Activated naive CD8-positive, alpha-beta T cell (primary cell): ENCODE measurements around the gene ARFGEF2.
A peak's percentile ranks its signal among the peaks of the same experiment; 100 is the strongest.

Experiments
- H3K27ac Mint-ChIP-seq: one replicate; pipeline ENCODE4 v1.8.0; 2021; ENCODE audit warnings: mixed read lengths
- H3K27me3 Mint-ChIP-seq: one replicate; pipeline ENCODE4 v1.8.0; 2021; ENCODE audit warnings: mixed read lengths
- H3K36me3 Mint-ChIP-seq: one replicate; pipeline ENCODE4 v1.8.0; 2021; ENCODE audit warnings: mixed read lengths
- H3K4me1 Mint-ChIP-seq: one replicate; pipeline ENCODE4 v1.8.0; 2021; ENCODE audit warnings: low read depth, mixed read lengths
- H3K4me3 Mint-ChIP-seq: one replicate; pipeline ENCODE4 v1.8.0; 2021; ENCODE audit warnings: mild to moderate bottlenecking, mixed read lengths
- H3K9me3 Mint-ChIP-seq: one replicate; pipeline ENCODE4 v1.8.0; 2021; ENCODE audit warnings: low read depth, mixed read lengths

The ARFGEF2 gene

GRCh38 chr20:48891235-48892048 lies 30.1 kb upstream of the ARFGEF2 start:
- Mint-ChIP-seq H3K4me3 (no peak overlapping the region), H3K27ac (no peak overlapping the region), H3K4me1 (no peaks in the 10 kb centered on the region)

DNA sequence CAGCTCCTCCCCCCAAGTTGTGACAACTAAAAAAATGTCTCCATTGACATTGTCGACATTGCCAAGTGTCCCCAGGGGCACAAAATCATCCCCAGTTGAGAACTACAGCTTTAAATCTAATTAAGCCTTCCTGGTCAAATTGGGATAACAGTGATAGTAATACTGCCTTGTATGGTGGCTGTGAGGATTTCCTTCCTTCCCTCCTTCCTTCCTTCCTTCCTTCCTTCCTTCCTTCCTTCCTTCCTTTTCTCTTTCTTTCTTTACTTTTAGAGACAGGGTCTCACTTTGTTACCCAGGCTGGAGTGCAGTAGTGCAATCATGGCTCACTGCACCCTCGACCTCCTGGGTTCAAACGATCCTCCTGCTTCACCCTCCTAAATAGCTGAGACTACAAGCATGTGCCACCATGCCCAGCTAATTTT lies 29.5 kb upstream of the ARFGEF2 start:
- Mint-ChIP-seq H3K27ac (no peak overlapping the region), H3K36me3 (no peaks in the 10 kb centered on the region), H3K4me3 (no peak overlapping the region)

More at GRCh38 chr20:48891235-48892048, 30.1 kb upstream of the ARFGEF2 start:
- Mint-ChIP-seq H3K27me3 (no peaks in the 10 kb centered on the region), H3K9me3 (no peaks in the 10 kb centered on the region), H3K36me3 (no peaks in the 10 kb centered on the region)

DNA sequence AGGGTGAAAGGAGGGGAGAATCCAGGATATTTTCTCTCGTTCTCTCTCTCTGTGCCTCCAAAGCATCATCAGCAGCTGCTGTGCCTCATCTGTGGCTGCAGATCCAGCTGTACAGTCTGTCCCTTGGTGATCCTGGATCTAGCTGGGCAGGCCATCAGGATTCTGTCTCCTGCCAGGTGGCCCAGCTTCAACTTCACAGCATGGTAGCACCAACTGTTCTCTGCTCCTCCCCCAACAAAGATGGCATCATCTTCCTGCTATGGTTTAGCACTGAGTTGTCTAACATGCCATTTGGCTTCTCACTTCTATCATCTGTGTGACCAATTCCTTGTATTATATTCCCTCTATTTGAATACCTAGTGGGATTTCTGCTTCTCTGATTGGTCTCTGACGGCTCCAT lies 28.6 kb upstream of the ARFGEF2 start:
- Mint-ChIP-seq H3K4me3 (no peak overlapping the region), H3K36me3 (no peaks in the 10 kb centered on the region), H3K9me3 (no peaks in the 10 kb centered on the region), H3K27ac (no peak overlapping the region), H3K4me1 (no peaks in the 10 kb centered on the region), H3K27me3 (no peaks in the 10 kb centered on the region)

More for the DNA sequence above, 29.5 kb upstream of the ARFGEF2 start:
- no peaks in the 10 kb centered on the region for H3K27me3 Mint-ChIP-seq
- no peaks in the 10 kb centered on the region for H3K4me1 Mint-ChIP-seq
- H3K9me3 Mint-ChIP-seq, result no peaks in the 10 kb centered on the region

GRCh38 chr20:48893374-48893773 lies 28.1 kb upstream of the ARFGEF2 start:
- H3K4me3 Mint-ChIP-seq, result no peak overlapping the region
- no peak overlapping the region for H3K27ac Mint-ChIP-seq
- no peaks in the 10 kb centered on the region for H3K27me3 Mint-ChIP-seq
- H3K9me3 Mint-ChIP-seq, result no peaks in the 10 kb centered on the region
- no peaks in the 10 kb centered on the region for H3K4me1 Mint-ChIP-seq
- H3K36me3 Mint-ChIP-seq, result no peaks in the 10 kb centered on the region

DNA sequence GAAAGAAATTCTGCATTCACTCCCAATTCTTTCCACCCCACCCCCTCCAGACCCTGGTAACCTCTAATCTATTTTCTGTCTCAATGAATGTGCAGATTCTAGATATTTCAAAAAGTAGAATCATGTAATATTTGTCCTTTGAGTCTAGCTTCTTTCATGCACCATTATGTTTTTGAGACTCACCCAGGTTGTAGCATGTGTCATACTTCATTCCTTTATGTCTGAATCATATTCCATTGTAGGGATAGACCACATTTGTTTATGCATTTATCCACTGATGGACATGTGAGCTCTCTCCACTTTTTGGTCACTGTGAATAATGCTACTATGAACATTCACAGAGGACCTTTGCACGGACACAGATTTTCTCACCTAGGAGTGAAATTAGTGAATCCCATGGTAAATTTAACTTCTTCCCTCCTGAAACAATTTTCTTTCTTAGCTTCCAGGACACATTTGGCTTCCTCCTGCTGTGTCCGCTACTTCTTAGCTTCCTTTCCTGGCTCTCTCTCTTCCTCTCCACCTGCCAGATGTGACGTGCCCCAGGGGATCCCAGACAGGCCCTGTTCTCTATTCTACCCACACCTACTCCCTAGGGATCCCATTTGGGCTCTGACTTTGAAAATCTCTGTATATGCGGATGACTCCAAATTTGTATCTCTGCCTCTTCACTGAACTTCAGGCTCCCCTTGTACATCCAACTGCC lies 24.1 kb upstream of the ARFGEF2 start:
- H3K4me1 Mint-ChIP-seq, result no peaks in the 10 kb centered on the region
- H3K4me3 Mint-ChIP-seq, result no peak overlapping the region

DNA sequence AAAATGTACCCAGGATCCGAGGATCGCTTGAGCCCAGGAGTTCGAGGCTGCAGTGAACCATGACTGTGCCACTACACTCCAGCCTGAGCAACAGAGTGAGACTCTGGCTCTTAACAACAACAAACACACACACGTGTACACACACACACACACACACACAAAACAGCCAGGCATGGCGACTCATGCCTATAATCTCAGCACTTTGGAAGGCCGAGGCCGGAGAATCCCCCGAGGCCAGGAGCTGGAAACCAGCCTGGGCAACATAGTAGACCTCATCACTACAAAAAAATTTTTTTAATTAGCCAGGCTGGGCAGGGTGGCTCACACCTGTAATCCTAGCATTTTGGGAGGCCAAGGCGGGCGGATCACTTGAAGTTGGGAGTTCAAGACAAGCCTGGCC lies 23.3 kb upstream of the ARFGEF2 start:
- Mint-ChIP-seq H3K27me3 (no peaks in the 10 kb centered on the region), H3K4me3 (no peak overlapping the region), H3K27ac (no peak overlapping the region), H3K4me1 (no peaks in the 10 kb centered on the region), H3K36me3 (no peaks in the 10 kb centered on the region), H3K9me3 (no peaks in the 10 kb centered on the region)

More for the DNA sequence above, 24.1 kb upstream of the ARFGEF2 start:
- H3K27ac Mint-ChIP-seq, result no peak overlapping the region
- no peaks in the 10 kb centered on the region for H3K9me3 Mint-ChIP-seq
- no peaks in the 10 kb centered on the region for H3K36me3 Mint-ChIP-seq
- no peaks in the 10 kb centered on the region for H3K27me3 Mint-ChIP-seq

- no peak overlapping the region for H3K27ac Mint-ChIP-seq
- H3K27me3 Mint-ChIP-seq, result no peaks in the 10 kb centered on the region
- no peaks in the 10 kb centered on the region for H3K9me3 Mint-ChIP-seq
- H3K36me3 Mint-ChIP-seq, result no peaks in the 10 kb centered on the region
- H3K4me3 Mint-ChIP-seq, result no peak overlapping the region
- no peaks in the 10 kb centered on the region for H3K4me1 Mint-ChIP-seq
These were observed 22.5 kb upstream of the ARFGEF2 start for GRCh38 chr20:48898896-48899530.

GRCh38 chr20:48899881-48900280 lies 21.6 kb upstream of the ARFGEF2 start:
- Mint-ChIP-seq H3K9me3 (no peaks in the 10 kb centered on the region), H3K4me1 (peaks cover 6% of the 10 kb centered on the region), H3K36me3 (no peaks in the 10 kb centered on the region), H3K27ac (no peak overlapping the region), H3K4me3 (no peak overlapping the region), H3K27me3 (no peaks in the 10 kb centered on the region)

GRCh38 chr20:48901326-48901725 lies 20.2 kb upstream of the ARFGEF2 start:
- Mint-ChIP-seq H3K4me1 (peaks cover 8% of the 10 kb centered on the region), H3K4me3 (no peak overlapping the region), H3K27me3 (no peaks in the 10 kb centered on the region), H3K36me3 (no peaks in the 10 kb centered on the region), H3K9me3 (no peaks in the 10 kb centered on the region), H3K27ac (no peak overlapping the region)

DNA sequence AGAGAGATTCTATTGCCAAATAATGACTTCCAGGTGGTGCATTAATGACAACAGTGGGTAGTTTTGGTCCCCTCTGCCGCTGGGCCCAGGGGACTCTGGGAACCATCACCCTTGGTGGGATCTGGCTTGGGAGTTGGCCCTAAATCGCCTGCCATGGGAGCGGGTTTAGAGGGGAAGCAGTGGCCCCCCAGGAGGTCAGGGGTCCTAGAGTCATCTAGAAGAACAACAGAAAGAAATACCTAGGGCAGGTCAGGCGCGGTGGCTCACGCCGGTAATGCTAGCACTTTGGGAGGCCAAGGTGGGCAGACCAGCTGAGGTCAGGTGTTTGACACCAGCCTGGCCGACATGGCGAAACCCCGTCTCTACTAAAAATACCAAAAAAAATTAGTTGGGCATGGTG lies 17.8 kb upstream of the ARFGEF2 start:
- Mint-ChIP-seq H3K4me1 (peaks cover 8% of the 10 kb centered on the region), H3K27ac (no peak overlapping the region), H3K4me3 (no peak overlapping the region), H3K27me3 (no peaks in the 10 kb centered on the region), H3K36me3 (no peaks in the 10 kb centered on the region), H3K9me3 (no peaks in the 10 kb centered on the region)

DNA sequence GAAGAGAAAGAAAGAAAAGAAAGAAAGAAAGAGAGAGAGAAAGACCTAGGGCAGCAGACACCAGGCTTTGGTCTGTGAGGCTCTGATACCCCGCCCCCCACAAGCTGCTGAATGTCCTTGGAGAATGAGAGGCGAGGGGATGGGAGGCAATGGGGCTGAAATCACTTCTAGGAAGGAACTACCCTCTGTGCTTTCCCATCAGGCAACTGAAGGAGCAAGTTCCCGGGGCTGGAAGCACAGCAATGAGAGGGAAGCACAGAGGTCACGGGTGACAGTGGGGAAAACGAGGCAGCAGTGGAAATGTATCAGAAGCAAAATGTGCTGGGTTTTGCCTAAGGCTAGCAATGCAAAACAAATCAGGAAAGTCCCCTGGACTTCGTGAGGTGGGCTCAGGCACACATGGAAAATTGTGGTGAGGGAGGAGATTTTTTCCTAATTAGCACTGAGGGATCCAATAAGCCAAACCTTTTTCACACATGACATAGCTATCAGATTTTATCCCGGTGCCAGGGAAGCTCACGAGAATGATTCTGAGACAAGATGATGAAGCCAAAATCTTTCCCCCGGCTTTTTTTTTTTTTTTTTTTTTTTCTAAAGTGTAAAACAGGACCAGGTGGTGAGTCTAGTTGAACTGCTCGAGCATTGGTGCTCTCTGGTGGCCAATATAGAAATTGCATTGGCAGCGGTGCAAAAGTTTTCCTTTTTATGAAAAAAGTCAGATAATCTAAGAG lies 16.8 kb upstream of the ARFGEF2 start:
- Mint-ChIP-seq H3K36me3 (no peaks in the 10 kb centered on the region), H3K9me3 (no peaks in the 10 kb centered on the region), H3K27me3 (no peaks in the 10 kb centered on the region), H3K4me1 (peaks cover 8% of the 10 kb centered on the region), H3K4me3 (peak overlapping the region; percentile 27), H3K27ac (no peak overlapping the region)

GRCh38 chr20:48905297-48905647 lies 16.2 kb upstream of the ARFGEF2 start:
- no peak overlapping the region for H3K4me3 Mint-ChIP-seq
- no peaks in the 10 kb centered on the region for H3K27me3 Mint-ChIP-seq

DNA sequence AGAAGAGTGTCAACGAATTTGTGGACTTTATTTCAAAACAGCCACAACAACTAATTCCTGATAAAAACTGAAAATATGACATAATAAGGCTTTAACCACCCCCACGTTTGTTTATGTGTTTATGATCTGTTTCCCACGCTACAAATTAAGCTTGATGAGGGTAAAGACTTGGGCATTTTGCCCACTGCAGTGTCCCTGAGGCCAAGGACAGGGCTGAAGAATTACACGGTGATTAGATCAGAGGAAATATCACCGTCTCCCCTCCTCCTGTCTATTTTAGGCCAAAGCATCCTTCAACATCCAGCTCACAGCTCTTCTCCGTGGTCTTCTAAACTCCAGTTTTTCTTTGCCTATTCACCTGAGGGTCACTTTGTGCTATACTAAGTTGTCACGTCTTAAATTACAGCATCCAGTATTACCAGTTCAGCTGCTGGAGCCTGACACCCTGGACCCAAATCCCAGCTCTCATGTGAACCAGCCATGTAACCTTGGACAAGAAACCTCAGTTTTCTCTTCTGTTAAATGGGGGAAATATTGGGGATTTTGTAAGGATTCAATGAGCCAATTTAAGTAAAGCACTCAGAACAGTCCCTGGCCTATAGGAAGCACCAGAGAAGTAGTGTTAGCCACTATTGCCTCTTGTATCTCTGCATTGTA lies 15.2 kb upstream of the ARFGEF2 start:
- Mint-ChIP-seq H3K27ac (no peak overlapping the region), H3K36me3 (no peaks in the 10 kb centered on the region), H3K4me1 (peaks cover 11% of the 10 kb centered on the region), H3K9me3 (no peaks in the 10 kb centered on the region), H3K27me3 (no peaks in the 10 kb centered on the region), H3K4me3 (no peak overlapping the region)

More at GRCh38 chr20:48905297-48905647, 16.2 kb upstream of the ARFGEF2 start:
- no peaks in the 10 kb centered on the region for H3K36me3 Mint-ChIP-seq
- no peaks in the 10 kb centered on the region for H3K9me3 Mint-ChIP-seq
- no peak overlapping the region for H3K27ac Mint-ChIP-seq
- H3K4me1 Mint-ChIP-seq, result peaks cover 8% of the 10 kb centered on the region

DNA sequence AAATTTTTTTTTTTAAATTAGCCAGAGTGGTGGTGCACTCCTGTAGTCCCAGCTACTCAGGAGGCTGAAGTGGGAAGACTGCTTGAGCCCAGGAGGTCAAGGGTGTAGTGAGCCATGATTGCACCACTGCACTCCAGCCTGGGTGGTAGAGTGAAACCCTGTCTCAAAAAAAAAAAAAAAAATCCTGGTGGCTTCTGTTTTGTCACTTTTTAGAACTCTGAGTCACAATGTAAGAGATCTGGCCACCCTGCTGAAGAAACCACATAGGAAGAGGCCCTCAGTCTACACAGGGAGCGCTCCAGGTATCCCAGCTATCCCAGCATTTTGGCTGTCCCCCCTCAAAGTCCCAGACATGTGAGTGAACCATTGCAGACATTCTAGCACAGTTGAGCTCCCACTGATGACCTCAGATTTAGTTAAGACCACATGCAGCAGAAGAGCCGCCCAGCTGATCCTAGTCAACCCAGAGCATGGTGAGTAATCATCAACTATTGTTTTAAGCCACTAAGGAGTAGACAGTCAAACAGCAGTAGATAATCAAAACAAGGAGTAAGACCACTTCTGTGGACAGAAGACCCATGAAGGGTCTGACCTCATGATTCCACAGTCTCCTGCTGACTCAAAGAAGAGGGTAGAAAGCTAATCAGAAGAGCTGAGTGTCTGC lies 12.7 kb upstream of the ARFGEF2 start:
- Mint-ChIP-seq H3K36me3 (no peaks in the 10 kb centered on the region), H3K27me3 (no peaks in the 10 kb centered on the region), H3K4me1 (peaks cover 11% of the 10 kb centered on the region), H3K4me3 (no peak overlapping the region), H3K9me3 (no peaks in the 10 kb centered on the region), H3K27ac (no peak overlapping the region)
